ENCODE measurements around the gene THAP10.
A peak's percentile ranks its signal among the peaks of the same experiment; 100 is the strongest.
"Not testable (repeated sequence)": the region's sequence is repeated elsewhere in the genome, so short reads cannot be mapped to it uniquely, and the experiment has no call there.

THAP10 gene

GRCh38 chr15:70892002-70892911 is at the start of gene THAP10, which contains the start of gene LRRC49:
Gene THAP10, minus strand, starts transcription at chr15:70892433. Its CDS starts 161 bp downstream, at chr15:70892272.
Gene LRRC49, plus strand, starts transcription at chr15:70892826. Its CDS starts 69 bp downstream, at chr15:70892895.
- peak; percentile 65 for DNase-seq (ENCODE audit: low spot score)

DNA sequence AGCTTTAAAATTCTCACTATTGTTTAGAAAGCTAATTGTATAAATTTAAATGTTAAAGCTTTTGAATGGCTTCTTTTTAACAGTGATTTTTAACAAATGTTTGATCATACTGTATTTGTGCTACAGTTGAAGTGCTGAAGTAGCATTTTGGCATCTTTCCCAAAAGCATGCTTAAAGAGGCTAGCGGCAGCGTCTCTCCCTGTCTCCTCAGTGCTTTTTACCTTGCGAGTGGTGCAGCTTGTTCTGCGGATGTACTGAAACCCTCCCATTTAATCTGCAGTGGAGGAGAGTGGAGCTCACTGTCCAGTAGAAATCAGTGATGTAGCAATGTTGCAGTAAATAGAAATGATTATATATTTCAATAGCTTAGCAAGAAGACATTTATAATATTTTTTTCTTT is 44.1 kb upstream of the THAP10 start:
- DNase-seq (ENCODE audit: low spot score) = no peak

DNA sequence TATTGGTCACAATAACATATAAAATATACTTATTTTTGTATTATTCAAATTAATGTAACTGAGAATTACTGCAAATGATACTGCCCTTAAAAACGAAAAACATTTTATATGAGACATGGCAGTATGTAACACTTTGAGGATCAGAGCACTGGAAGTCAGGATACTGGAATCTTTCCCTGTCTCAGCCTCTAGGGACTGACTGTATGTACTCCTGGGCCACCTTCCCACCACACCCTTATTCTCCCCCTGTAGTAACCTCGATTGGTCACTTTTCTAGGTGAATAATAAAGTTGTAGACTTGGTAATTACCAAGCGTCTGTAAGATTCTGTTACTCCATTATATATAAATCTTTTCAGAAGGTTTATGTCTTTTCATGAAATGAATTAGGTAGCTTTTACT is 43.4 kb upstream of the THAP10 start:
- no peak for DNase-seq (ENCODE audit: low spot score)

DNA sequence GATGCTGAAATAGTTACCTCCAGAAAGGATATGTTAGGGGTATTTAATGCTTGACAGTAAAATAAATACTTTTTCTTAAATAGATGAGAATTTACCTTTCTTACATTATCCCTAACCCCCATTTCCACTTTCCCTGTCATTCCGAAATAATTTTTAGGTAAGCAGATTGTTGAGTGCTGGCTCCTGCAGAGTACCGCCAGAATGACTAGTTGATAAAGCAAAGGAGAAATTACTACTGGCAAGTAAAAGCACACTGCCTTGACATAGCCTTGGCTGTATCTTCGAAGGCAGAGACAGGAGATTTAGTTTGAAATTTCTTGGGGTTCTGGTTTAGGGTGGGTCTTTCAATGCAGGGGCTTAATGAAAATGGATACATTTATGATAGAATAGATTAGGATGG is 41.2 kb upstream of the THAP10 start:
- no peak for DNase-seq (ENCODE audit: low spot score)

DNA sequence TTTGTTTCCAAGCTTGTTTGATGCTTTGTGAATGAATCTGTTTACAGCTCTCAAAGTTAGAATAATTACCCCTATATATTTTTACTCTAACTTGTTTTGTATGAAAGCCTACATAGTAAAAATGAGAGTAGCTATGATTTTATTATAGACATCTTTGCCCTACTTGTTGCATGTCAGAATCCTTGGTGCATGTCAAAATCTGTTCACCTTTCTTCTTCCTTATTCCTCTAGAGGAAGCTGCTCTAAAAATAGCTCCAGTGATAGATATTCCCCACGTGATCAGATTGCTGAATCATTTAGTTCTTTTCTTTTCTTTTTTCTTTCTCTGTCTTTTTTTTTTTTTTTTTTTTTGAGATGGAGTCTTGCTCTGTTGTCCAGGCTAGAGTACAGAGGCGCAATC is 40.2 kb upstream of the THAP10 start:
- no peak for DNase-seq (ENCODE audit: low spot score)

DNA sequence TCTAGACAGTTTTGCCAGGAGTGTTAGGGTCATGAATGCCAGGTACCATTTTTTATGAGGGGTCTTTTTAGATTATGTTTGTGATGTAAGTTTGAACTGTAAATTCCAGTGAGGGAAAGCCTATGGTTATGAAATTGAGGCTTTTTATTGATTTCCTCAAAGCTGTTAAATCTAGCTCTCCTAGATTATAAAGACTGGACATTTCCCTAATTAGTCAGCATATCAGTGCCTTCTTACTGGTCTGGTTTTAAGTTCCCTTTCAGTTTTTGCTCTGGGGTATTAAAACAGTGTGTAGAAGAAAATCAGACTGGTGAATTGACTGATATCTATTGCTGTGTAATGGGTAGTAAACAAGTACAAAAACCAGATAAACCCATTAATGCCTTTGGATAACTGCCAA is 39.6 kb upstream of the THAP10 start:
- DNase-seq (ENCODE audit: low spot score) = no peak

- DNase-seq (ENCODE audit: low spot score) = not testable (repeated sequence)
Observed at GRCh38 chr15:70926914-70927313, 34.7 kb upstream of the THAP10 start.

GRCh38 chr15:70923311-70924080 is 31.3 kb upstream of the THAP10 start:
- DNase-seq (ENCODE audit: low spot score) = no peak

GRCh38 chr15:70922119-70922518 is 29.9 kb upstream of the THAP10 start:
- DNase-seq (ENCODE audit: low spot score) = no peak

DNA sequence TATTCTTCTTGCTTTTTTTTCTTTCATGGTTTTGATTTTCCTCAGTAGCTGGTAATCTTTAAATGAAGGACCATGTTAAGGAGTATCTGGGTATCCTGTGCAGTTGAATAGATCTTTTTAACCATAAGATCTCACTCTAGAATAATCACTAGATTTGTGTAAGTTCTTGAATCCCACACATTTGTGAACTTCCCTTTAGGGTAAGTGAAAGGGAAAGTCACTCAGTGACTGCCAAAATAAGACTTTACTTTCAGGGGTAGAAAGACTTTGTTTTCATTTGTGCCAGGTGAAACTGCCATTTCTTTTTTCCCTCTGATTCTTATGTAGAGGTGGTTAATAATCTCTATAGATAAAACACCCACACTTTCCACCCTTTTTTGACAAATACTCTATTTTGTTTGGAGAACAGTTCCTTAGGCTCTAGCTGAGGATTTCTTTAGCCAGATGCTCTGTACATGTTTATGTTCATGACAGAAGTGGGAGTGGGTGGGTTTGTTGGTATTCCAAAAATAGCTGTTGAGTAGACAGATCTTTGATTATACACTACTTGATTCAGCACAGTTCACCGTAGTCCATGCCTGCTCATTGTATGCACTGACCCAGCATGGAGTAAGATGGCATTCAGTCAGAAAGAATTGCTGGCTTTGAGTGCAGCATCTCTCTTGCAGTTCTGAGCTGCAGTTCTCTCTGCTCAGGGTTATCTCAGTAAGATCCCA is 28.9 kb upstream of the THAP10 start:
- no peak for DNase-seq (ENCODE audit: low spot score)

DNA sequence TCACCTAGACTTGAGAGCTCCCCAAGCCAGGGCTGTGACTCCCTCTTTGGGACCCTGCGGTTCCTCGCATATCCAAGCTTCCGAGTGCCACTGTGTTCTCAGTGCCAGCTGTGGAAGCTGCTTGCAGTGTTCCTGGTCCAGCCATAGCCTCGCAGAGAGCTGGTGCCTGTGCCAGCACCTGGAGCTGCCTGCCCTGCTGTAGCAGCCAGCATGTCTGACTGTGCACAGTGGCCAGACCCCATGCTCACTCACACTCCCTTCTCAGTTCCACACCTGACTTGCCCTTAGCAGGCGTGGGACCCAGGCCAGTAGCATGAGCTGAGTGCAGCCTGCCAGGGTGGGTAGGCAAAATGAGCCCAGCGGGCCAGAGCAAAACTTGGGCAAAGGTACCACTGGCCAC is 25.7 kb upstream of the THAP10 start:
- no peak for DNase-seq (ENCODE audit: low spot score)

- DNase-seq (ENCODE audit: low spot score) = no peak
Observed at GRCh38 chr15:70916531-70916930, 24.3 kb upstream of the THAP10 start.

DNA sequence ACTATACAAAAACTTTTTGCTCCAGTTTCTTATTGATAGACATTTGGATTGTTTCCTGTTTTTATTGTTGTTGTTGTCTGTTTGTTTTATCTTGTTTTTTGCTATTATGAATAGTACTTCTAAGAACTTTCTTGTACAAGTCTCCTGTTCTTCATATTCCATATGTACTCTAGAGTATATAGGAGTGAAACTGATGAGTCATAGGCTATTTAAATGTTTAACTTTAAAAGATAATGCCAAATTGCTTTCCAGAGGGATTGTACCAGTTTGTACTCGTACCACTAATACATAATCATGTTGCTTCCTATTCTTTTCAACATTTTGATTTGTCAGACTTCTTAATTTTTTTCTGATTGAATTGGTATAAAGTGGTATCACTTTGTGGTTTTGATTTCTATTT is 20.0 kb upstream of the THAP10 start:
- no peak for DNase-seq (ENCODE audit: low spot score)

GRCh38 chr15:70910958-70911357 is 18.7 kb upstream of the THAP10 start:
- DNase-seq (ENCODE audit: low spot score) = no peak

DNA sequence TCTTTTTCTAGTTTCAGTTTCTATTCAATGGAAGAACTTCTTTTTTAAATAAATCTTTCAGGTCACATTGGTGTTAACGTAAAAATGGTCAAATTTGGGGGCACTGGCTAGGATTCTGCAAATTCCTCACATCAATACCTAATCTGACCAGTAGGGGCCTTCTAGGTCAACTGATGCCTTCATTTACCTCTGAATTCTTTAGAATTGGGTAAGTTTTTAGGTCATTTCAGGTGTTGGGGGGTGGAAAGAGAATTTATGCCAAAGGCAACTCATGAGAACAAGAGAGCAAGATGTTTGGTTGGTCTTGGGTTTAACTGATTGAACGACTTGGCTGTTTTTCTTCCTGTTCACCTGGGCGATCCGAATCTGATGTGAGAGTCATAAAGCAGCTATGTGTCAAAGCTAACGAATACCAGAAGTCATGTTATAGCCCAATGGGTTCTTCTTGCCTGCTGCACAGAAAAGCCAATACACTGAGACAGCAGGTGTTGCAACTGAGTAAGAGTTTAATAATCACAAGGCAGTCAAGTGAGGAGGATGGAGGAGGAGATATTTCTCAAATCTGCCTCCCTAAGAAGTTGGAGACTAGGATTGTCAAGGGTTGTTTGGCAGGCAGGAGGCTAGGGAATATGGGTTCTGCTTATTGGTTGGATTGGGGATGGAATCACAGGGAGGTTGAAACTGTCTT is 15.7 kb upstream of the THAP10 start:
- DNase-seq (ENCODE audit: low spot score) = no peak

- no peak for DNase-seq (ENCODE audit: low spot score)
Observed at GRCh38 chr15:70906842-70907241, 14.6 kb upstream of the THAP10 start.

DNA sequence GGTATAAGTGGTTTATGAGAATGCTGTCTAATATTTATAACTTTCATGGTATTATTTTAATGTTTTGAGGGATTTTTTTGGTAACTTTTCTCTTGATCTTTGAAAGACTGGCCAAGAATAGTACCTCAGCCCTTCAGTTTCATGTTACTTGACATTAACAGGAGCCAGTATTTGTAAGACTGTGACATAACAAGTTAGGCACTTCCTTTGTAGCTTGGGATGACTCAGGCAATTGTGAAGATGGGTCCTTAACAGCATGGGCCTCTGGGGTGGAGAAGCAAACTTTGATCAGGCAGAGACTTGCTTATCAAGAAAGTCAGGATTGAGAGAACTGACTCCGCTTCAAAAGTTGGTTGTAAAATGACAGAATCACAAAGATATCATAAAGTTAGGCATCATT is 9.9 kb upstream of the THAP10 start:
- peak; percentile 49 for DNase-seq (ENCODE audit: low spot score)

- no peak for DNase-seq (ENCODE audit: low spot score)
Observed at GRCh38 chr15:70892912-70893560, 803 bp upstream of the THAP10 start.

DNA sequence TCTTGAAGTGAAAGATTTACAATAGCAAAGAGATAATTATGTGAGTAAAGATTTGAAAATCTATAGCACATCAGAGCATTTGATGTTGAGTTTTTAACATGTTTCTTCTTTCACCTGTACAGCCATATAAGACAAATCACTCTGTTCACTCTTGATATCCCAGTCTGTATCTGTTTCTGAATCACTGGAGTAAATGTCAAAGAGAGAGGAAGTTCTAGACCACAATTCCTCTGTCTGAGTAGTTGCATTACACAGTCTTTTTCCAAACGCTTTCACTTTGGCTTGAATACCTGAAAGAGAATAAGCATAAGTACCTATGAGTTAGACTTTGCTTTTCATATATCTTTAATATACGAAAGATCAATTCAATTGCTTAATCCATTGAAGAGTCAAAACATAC is 9.9 kb downstream of the THAP10 start:
- DNase-seq (ENCODE audit: low spot score) = no peak

DNA sequence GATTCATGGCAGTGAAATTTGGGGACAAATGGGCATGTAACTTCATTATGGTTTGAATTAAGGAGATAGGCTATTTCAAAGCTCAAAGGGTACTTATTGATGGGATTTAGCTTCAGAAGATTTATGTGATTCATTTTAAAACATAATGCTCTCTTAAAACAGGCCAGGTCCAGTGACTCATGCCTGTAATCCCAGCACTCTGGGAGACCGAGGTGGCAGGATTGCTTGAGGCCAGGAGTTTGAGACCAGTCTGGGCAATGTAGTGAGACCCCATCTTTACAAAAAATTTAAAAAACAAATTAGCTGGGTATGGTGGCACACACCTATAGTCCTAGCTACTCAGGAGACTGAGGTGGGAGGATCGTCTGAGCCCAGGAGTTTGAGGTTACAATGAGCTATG is 11.5 kb downstream of the THAP10 start:
- DNase-seq (ENCODE audit: low spot score) = no peak

- DNase-seq (ENCODE audit: low spot score) = peak; percentile 64
Observed at GRCh38 chr15:70879401-70879800, 12.8 kb downstream of the THAP10 start.

All from hepatic stellate cell (primary cell).